HG03060 (cell line): ENCODE data around the gene BMPER.

Experiments used
- ATAC-seq: cut with Tn5 transposase; IDR thresholded peaks from one replicate; pipeline ENCODE4 v1.9.1; 2021; ENCODE audit warnings: low read depth, moderate number of reproducible peaks; ENCODE audit not compliant: unreplicated experiment

BMPER gene

DNA sequence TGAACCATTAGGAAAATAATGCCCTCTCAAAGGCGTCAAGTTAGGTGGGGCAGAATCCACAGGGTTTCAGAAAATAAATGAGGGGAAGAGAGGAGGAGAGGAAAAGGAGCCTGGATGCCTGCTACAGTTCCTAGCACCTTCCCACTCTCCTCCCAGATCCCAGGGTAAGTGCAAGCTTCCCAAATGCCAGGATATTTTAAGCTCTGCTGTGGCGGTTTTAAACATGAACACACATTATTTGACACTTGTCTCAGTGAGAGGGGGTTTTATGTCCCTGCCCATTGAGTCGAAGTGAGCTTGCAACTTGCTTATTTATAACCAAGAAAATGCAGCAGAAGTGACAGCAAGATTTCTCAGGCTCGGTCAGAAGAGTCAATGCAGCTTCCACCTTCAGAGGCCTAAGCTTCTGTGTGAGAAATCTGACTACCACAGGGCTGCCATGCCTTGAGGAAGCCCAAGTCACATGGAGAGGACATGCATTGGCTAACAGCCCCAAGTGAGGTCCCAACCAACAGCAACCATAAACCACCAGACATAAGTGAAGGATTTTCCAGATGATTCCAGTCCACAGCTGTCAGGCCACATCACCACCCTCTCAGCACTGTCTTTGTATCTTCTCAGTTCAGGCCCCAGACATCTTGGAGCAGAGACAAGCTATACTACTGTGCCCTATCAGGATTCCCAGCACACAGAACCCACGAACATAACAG, 17.9 kb upstream of the BMPER start:
- no peak for ATAC-seq

DNA sequence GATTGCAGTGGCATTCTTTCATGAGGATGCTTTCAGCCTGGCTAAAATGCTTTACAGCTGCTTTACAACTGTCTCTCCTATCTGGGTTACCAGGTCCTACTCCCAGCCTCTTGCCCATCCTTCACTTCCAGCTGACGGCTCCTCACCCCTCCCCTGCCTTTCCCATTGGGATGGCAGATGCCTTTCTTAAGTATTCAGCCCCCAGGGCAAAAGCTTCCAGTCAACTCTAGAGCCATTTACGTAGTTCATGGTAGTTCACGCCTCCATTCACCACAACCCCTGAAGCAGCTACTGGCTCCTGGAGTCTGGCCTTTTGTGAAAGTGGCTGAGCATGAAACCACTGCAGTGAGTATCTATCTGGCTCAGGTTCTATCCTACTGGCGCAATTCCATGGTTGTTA, 17.2 kb upstream of the BMPER start:
- ATAC-seq, result no peak

DNA sequence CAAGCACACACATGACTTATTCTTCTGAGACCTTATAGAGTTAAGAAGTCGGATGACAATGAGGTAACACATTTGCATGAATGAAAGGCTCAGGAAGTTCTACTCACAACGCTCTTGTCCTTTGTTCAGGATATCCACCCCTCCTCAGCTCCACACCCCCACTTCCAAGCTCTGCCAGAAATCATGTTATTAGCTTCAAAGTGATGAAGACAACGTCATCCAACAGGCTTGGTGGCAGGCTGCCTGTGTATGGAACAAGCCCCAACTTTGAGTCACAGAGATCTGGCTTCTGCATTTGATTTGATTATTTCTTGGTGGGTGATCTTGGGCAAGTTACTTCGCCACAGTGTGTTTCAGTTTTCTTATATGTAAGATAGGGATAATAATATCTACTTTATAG, 12.4 kb upstream of the BMPER start:
- ATAC-seq, result no peak

DNA sequence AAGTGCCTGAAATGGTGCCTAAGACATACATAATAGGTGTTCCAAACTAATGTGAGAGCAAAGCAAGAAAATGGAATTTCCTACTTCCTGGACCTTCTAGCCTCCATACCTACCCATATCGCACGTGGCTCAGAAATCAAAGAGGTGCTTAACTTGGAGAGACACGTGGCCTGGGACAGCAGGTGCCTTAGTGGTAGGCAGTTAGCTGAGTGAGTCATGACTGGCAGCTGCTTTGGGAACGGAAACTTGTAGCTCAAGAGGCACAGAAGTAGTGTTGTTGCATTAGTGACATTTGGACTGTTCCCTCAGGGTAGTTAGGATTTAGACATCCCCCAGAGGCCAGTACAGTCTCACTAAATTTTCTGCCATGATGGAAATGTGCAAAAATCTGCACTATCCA, 12.0 kb upstream of the BMPER start:
- no peak for ATAC-seq

DNA sequence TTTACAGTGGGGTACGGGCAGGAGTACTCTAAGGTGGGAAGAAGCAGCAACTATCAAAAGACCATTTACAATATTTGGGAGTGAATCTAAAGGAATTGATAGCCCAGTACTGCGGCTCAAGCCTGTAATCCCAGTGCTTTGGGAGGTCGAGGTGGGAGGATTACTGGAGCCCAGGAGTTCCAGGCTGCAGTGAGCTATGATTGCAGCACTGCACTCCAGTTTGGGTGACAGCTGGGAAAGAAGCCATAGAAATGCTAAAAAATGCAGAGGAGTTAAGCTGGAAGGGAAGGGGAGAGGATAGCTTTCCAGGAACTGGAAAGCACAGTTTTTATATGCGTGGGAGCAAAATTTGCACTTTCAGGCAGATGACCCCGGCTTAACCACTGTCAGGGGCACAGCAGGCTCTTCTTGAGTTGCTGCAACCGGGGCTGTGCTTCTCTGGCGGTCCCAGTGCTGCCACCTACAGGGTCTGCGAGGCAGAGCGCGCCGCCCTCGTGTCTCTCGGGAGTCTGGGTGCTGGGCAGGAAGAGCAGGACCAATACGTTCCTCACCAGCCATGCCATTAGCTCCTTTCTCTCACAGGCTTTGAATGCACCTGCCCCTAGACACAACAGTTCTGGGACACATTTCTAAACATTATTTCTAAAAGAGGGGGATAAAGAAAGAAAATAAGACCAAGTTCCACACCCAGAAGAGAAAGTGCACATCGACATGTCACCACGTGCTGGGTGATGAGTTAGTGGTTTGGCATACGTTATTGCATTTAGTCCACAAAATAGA, 10.1 kb upstream of the BMPER start:
- ATAC-seq, result no peak

DNA sequence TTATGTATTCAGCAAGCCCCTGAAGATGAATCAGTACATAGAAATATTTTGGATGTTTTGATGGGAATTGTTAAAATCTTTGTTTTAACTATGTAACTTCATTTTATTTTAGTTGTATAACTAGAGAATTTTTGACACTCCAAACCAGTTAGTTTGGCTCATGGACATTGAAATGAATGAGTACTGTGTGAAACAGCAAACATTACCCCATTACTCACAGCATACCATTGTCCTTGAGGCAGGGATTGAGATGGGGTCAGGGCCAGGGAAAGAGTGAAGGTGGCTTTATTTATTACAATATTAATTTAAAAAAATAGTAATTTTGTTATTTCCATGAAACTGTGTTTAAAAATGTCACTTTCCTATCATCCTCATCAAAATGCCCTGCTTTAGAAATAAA, 4.8 kb upstream of the BMPER start:
- ATAC-seq, result no peak

DNA sequence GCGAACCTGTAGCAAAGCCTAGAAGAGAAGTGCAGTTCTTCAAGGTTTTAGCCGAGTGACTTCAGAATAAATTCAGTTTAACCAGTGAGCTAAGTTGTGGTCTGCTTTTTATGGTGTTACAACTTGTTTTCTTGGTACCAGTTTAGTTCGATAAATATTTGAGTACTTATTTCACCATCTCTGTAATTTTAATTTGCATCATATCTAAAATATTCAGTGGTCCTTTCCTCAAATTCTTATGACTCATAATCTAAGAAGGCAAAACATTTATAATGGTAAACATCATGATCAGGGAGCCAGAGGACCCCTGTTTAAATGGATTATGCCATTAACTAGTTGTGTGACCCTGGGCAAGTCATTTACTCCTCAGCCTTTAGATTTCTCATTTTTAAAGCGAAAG, 4.1 kb upstream of the BMPER start:
- ATAC-seq, result no peak

DNA sequence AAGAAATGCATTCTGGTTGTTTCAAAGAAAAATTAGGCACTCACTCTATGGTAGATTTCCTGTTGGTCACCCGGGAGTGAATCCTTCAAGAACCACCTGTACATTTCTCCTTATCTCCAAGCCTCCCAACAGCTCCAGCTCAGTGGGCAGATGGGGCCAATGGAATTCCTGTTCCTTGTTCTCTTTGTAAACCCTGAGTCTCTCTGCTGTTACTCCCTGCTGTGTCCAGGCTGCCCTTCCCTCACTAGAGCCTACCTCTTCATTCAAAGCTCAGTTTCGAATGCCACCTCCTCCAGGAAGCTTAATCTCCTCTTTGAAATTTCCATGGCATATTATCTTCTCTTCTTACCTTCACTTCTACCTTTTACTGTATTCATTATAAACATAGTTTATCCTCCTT, 3.5 kb upstream of the BMPER start:
- no peak for ATAC-seq

DNA sequence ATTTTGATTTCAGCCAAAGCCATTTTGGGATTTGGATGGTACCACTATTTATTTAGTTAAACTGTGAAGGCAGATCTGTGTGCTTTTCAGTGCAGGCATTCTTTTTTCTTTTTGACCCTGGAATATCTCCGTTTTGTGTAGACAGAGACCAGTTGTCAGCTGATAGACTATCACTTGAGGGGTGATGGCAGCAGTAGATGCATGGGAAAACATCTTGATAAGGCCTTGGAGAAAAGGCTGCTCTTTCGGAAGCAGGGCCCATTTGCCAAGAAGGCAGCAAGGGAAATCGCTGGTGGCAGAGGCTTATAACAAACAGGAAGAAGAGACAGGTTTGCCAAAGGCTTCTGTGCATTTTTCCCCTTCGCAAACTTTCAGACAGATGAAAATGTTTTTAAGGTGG, 2.6 kb upstream of the BMPER start:
- ATAC-seq, result no peak

DNA sequence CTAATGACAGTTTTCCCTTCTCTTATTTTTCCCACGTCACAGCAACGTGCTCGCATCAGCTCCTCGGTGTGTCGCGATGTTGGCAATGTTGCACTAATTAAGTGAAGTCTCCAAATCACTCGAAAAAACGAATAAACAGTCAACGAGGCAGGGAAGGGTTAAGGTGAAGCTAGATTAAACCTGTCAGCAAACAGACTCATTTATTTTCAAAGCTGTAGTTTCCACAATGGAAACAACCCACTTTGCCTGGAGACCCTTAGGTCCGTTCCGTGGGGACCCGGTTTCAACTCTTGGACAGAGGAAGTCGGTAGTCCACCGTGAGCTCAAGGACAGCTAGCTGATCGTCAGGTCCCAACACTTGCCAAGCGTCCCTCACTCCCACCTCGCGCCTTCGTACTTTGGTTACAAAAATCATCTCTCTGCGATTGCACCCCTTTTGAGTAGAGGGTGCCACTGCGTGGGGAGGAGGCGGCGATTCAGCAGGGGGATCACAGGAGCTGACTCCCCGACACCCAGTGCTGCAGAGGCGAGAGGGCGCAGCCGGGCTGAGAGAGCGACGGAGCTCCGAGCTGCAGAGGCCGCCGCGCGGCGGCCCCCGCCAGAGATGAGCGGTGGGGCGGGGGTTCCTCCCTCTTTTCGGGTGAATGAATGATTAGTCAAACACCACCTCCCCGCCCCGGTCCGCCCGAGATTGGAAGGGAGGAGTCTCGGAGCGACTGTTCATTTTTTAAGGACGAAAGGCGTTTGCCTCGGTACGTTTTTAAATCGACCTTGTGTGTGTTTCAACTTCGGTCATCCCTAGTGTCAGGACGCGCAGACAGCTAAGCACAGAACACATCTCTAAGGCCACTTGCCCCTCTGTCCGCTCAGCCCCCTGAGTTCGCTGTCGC, 1.3 kb upstream of the BMPER start:
- ATAC-seq, result no peak

DNA sequence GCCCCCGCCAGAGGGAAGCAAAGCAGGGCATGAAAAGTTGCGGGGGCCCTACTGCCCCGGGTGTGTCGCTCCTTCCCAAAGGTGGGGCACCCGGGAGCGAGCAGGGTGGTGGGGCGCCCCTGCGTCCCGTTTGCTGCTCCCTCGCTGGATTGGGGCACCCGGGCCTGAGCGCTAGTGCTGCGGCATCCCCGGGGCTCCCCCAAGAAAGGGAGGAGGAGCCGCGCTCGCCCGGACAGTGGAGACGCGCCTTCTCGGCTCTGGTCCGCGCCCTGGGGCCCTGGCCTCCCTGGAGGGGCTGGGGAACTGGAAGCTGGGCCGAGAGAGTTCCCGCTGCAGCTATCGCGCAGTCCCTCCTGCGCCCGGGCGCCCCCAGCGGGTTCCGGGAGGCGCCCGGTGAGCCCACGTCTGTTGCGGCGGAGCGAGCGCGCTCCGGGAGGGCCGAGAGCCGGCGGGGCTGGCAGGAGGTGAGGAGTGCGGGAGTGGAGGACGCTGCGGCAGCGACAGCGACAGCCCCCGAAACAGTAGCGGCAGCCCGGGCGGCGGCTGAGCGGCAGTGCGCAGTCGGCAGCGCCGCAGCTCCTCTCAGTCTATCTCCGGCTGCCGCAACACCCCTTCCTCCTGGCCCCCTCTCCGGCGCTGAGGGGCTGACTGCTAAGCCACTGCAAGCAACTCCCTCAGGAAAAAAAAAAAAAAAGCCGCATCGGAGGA, 504 bp upstream of the BMPER start:
- ATAC-seq, result no peak

DNA sequence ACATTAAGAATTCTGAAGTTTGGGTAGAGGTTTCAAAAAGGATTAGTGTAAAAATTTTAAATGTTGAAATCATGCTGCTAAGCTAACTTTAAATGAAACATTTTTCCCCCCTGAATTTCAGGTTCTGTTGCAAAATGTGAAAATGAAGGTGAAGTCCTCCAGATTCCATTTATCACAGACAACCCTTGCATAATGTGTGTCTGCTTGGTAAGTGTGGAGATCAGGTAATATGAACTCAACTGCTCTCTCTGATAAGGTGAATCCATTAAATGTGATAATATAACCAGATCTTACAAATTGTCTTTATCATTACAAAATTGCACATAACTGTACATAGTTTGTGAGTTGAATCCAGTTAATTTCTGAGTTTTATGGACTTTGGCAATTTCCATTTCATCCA, 1.4 kb downstream of the BMPER start:
- no peak for ATAC-seq

DNA sequence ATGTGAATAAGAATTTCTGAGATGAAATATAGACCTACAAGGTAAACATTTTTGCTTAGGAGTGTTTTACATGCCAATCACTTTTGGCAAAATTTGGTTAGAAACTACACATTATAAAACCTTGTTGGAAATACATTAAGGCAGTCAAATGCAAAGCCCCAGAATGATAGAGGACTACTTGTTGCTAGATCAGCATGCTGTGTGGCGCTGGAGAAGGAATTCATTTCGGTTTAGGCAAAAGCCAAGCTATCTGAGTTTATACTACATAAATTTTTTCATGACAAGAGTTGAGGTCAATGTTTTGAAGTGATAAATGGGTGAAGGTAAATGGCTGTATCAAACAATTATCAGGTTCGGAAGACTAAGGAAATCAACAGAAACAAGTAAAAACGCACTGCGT, 2.3 kb downstream of the BMPER start:
- no peak for ATAC-seq

DNA sequence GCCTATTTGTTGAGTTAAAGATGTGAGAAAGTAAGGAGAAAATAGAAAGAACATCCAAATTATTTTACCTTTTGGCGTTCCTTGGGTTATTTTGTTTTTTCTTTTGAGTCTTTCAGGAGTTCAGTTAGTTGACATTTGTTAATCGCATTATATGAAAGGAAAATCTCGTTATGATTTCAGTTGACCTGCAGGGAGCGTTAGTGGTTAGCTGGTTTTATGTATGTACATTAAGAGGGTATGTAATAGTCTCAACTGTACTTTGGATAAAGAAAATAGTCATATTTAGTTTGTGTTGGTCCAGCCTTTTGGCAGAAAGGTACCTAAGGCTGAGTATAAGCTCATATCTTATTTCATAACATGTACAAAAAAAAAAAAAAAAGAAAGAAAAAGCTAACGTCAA, 4.0 kb downstream of the BMPER start:
- no peak for ATAC-seq

DNA sequence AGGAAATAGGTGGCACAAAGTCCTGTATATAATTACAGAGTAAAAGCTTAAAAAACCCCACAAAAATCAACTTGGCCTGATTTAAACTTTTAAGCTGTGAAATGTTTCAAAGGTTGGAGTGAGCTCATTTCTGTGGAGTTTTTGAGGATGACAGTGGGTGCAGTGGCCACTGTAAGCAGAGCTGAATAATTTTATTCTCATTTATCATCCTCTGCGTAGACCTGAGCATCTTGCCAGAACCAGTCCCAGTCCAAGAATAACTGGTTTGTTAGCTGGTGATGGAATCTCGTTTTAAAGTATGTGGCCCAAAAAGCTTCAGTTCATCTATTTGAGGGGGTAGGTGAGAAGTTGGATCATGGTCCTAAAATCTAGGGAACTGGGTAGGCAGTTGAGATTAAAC, 4.4 kb downstream of the BMPER start:
- ATAC-seq, result no peak

DNA sequence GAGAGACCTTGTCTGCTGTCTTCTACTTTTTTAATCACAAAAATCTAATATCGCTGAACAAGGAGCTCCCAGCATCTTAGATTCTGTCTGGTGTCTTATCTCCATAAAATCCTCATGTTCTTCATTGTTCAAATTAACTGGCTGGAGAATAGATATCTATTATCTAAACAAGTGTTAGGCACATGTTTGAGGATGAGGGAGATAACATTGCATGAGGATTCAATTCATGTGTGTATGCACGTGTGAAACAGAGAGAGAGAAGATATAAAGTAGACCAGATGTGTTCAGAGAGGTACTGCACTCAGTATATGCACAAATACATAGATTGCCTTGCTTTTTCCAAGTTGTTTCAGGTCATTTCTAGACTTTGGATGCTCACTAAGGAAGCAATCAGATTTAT, 5.4 kb downstream of the BMPER start:
- no peak for ATAC-seq

DNA sequence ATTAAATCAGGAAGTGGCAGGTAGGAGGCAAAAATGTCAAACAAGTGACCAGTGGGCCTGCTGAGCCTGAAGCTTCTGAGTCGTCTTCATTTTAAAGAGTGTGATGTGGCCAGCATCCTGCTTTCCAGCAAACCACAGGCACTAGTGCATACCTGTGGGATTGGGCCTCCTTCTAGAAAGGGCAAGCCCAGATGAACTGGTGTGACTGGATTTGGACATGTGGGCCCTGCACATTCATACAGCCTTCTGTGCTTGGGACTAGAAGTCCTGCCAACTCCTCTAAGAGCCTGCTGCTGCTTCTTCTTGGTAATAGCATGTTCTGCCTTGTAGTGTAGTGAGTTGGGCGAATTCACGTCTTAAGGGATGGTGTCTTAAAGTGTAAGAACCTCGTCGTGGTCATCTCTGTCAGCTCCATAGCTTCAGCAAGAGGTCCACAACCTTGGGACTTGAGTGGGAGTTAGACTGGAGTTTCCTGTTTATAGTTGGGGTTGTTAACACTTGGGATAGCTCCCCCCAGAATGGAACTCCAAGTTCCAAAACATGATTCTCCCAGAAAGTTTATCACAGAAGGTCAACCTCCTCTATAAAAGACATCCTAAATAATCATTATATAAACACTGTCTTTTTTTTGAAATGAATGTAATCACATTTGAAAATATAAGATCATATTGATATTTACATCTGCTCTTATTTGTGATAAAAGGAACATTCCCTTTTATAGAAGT, 11.2 kb downstream of the BMPER start:
- ATAC-seq, result no peak

DNA sequence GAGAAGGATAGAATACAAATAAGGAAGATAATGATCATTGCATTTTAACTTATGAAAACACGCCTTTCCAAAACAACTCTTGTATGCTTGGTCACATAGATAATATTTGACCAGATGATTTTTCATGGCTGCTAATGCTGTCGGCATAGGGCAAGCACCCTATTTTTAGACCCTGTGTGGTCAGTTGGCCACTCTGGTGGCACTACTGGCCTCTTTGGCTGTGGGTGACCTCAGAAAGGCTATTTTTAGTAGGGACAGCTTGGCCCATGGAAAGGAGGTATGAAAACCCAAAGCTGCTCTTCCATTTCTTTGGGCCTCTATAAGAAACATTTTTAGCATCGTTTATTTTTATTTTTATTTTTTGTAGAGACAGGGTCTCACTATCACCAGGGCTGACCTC, 12.3 kb downstream of the BMPER start:
- ATAC-seq, result no peak

DNA sequence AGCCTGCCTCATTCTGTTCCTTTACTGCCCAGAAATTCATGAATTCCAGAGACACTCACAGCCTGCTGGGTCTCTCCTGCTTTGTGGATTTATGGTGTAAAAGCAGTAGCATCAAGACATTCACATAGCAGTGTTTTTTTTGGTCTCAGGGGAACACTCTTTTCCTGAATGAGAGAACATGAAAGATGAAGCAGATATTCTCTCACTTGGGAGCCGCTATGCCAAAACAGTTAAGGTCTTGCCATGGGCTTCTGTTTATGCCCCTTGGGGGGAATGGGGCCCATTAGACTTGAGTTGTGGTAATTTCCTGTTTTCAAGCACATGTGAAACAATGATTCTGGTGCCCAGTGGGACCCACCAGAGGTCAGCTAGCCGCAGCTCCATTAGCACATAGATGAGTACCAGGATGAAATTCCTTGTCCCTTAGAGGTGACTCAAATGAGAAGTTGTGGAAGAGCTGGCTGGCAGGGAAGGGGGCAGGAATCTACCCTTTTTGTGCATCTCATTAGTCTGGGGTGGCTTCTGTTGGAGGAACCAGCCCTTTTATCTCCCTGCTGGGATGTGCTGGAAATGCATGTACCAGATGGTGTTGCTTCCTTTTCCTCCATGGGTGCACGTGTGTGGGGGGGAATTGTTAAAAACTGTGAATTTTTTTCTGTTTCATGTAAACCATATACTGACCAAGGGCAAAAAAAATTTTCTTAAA, 13.3 kb downstream of the BMPER start:
- no peak for ATAC-seq

DNA sequence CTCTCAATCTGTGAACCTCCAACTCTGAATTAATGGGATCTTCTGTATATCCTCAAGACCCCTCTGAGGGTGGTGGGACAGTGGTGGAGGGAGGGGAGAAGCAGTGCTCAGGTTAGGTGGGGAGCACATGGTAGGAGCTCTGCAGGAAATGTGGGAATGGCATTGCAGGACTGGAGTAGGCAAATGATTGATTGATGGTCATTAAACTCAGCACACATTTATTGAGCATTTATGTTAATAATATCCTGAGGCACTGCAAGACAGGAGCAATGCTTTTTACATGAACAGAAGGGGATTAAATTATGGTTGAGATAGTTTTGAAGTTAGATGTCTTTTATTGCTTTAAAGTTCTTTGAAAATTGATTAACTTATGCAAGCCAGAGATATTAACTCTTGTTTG, 14.1 kb downstream of the BMPER start:
- ATAC-seq, result no peak
